ENCODE data around the gene PTPN3. TPM values are rescaled to one million over a fixed set of nuclear protein-coding genes. Genes with fewer than 3 reads are reported as not detected.

PTPN3 gene
- total RNA-seq, 2 donors from 2014 or later: 11.0 to 16.3 TPM

- Histone ChIP-seq H3K4me1 (replicated peaks) (no peaks in the 10 kb centered on the region), H3K9me3 (no peaks in the 10 kb centered on the region), H3K4me3 (no peak overlapping the region), H3K27me3 (replicated peaks; ENCODE audit: insufficient read depth) (no peaks in the 10 kb centered on the region), H3K27ac (no peak overlapping the region), H3K36me3 (no peaks in the 10 kb centered on the region)
- intact Hi-C loops (cut with DNase I): no loop called here
- no peak for DNase-seq (ENCODE audit: low spot score)
- TF ChIP-seq POLR2A (IDR thresholded peaks at IDR 0.05) (no peak), CTCF (IDR thresholded peaks at IDR 0.05) (no peak), POLR2AphosphoS5 (IDR thresholded peaks at IDR 0.05) (no peak)
- 71% methylated on average over 12 of the region's 12 CpGs for WGBS
Measured at GRCh38 chr9:109409773-109410397, 88.2 kb downstream of the PTPN3 start.

DNA sequence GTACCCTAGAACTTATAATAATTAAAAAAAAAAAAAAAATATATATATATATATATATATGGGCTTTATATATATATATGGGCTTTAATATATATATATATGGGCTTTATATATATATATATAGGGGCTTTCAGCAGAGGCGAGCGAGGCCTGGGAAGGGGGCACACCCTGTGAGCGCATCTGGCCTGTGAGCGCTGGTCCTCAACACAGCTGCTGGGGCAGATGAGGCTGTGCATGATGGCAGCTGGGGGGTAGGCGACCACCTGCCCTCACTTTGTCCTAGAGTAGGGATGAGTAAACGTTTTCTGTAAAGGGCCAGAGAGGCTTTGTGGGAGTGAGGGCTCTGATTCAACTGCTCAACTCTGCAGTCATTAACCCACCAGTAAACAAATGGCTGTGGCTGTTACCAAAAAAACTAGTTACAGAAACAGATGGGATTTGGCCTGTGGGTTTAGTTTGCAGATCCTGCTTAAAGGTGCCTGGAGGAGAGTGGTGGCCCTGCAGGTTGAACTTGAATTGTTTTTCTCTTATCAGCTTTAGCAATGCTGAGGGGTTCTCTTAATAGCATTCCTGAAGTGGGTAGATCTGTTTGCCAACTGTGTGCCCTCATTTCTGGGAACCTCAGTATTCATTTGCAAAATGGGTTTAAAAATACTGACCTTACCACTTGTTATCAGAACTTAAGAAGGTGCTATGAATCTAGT is 89.2 kb downstream of the PTPN3 start:
- no peaks in the 10 kb centered on the region for H3K36me3 ChIP-seq
- no peak for DNase-seq (ENCODE audit: low spot score)
- intact Hi-C loops (cut with DNase I): no loop called here
- H3K4me3 ChIP-seq: no peak overlapping the region
- H3K27me3 ChIP-seq (replicated peaks; ENCODE audit: insufficient read depth): no peaks in the 10 kb centered on the region
- TF ChIP-seq CTCF (IDR thresholded peaks at IDR 0.05) (no peak), POLR2AphosphoS5 (IDR thresholded peaks at IDR 0.05) (no peak), POLR2A (IDR thresholded peaks at IDR 0.05) (no peak)
- no peaks in the 10 kb centered on the region for H3K4me1 ChIP-seq (replicated peaks)
- H3K27ac ChIP-seq: no peak overlapping the region
- no peaks in the 10 kb centered on the region for H3K9me3 ChIP-seq
- 84% methylated on average over 6 of the region's 6 CpGs for WGBS

GRCh38 chr9:109403766-109404320 is 94.3 kb downstream of the PTPN3 start:
- Histone ChIP-seq H3K4me3 (no peak overlapping the region), H3K27ac (no peak overlapping the region), H3K36me3 (no peaks in the 10 kb centered on the region), H3K27me3 (replicated peaks; ENCODE audit: insufficient read depth) (no peaks in the 10 kb centered on the region), H3K4me1 (replicated peaks) (no peaks in the 10 kb centered on the region), H3K9me3 (no peaks in the 10 kb centered on the region)
- TF ChIP-seq POLR2A (IDR thresholded peaks at IDR 0.05) (no peak), POLR2AphosphoS5 (IDR thresholded peaks at IDR 0.05) (no peak), CTCF (IDR thresholded peaks at IDR 0.05) (no peak)
- intact Hi-C loops (cut with DNase I): no loop called here
- 65% methylated on average over 5 of the region's 5 CpGs for WGBS
- DNase-seq (ENCODE audit: low spot score): no peak

- DNase-seq (ENCODE audit: low spot score): no peak
- Histone ChIP-seq H3K36me3 (no peaks in the 10 kb centered on the region), H3K27me3 (replicated peaks; ENCODE audit: insufficient read depth) (no peaks in the 10 kb centered on the region), H3K4me1 (replicated peaks) (no peaks in the 10 kb centered on the region), H3K9me3 (no peaks in the 10 kb centered on the region), H3K27ac (no peak overlapping the region), H3K4me3 (no peak overlapping the region)
- no peak for TF ChIP-seq POLR2A (IDR thresholded peaks at IDR 0.05)
- 76% methylated on average over 2 of the region's 2 CpGs for WGBS
- intact Hi-C loops (cut with DNase I): no loop called here
Measured at GRCh38 chr9:109403116-109403515, 95.0 kb downstream of the PTPN3 start.

GRCh38 chr9:109401990-109402318 is 96.2 kb downstream of the PTPN3 start:
- no peak overlapping the region for H3K27ac ChIP-seq
- intact Hi-C loops (cut with DNase I): no loop called here
- H3K36me3 ChIP-seq: no peaks in the 10 kb centered on the region
- TF ChIP-seq POLR2AphosphoS5 (IDR thresholded peaks at IDR 0.05): no peak
- no peak for TF ChIP-seq POLR2A (IDR thresholded peaks at IDR 0.05)
- no peak for TF ChIP-seq CTCF (IDR thresholded peaks at IDR 0.05)
- no peaks in the 10 kb centered on the region for H3K4me1 ChIP-seq (replicated peaks)
- no peak overlapping the region for H3K4me3 ChIP-seq
- no peaks in the 10 kb centered on the region for H3K9me3 ChIP-seq
- no peak for DNase-seq (ENCODE audit: low spot score)
- no peaks in the 10 kb centered on the region for H3K27me3 ChIP-seq (replicated peaks; ENCODE audit: insufficient read depth)
- 51% methylated on average over 4 of the region's 4 CpGs for WGBS
